GM23248 (cell line): Measurements from ENCODE around the gene PLEKHA4. TPM values are rescaled to one million over a fixed set of nuclear protein-coding genes. Genes with fewer than 3 reads are reported as not detected.
A peak's percentile ranks its signal among the peaks of the same experiment; 100 is the strongest.

Source experiments
- DNase-seq: peaks from one replicate; pipeline ENCODE4 v3.0.0-alpha.2; 2015
- H2AFZ ChIP-seq: fragments of 200-600 bp; sonication (generic); 2 replicates; pipeline ENCODE4 v1.6.1; 2016; ENCODE audit warnings: antibody characterized with exemption
- H3F3A ChIP-seq: fragments of 200-600 bp; sonication (generic); 2 replicates; pipeline ENCODE4 v1.6.1; 2016; ENCODE audit warnings: mild to moderate bottlenecking, antibody characterized with exemption, mixed run types; ENCODE audit not compliant: insufficient read depth
- H3K27ac ChIP-seq: fragments of 200-600 bp; sonication (generic); 2 replicates; pipeline ENCODE4 v1.5.1; 2016; ENCODE audit warnings: mild to moderate bottlenecking
- H3K27me3 ChIP-seq: fragments of 200-600 bp; sonication (generic); replicated peaks from 2 replicates; pipeline ENCODE4 v1.6.1; 2016; ENCODE audit warnings: mild to moderate bottlenecking; ENCODE audit not compliant: insufficient read depth
- H3K36me3 ChIP-seq: fragments of 200-600 bp; sonication (generic); 2 replicates; pipeline ENCODE4 v1.6.1; 2016; ENCODE audit warnings: low read depth, mild to moderate bottlenecking
- H3K4me1 ChIP-seq: fragments of 200-600 bp; sonication (generic); 2 replicates; pipeline ENCODE4 v1.6.1; 2016; ENCODE audit warnings: mild to moderate bottlenecking; ENCODE audit not compliant: insufficient read depth
- H3K4me2 ChIP-seq: fragments of 200-600 bp; sonication (generic); one replicate; pipeline ENCODE4 v1.6.1; 2016; ENCODE audit warnings: mild to moderate bottlenecking; ENCODE audit not compliant: unreplicated experiment
- H3K4me3 ChIP-seq: fragments of 200-600 bp; sonication (generic); 2 replicates; pipeline ENCODE4 v1.5.1; 2016; ENCODE audit warnings: mild to moderate bottlenecking
- H3K79me2 ChIP-seq: fragments of 200-600 bp; sonication (generic); 2 replicates; pipeline ENCODE4 v1.6.1; 2016; ENCODE audit warnings: mild to moderate bottlenecking; ENCODE audit not compliant: insufficient read depth
- H3K9ac ChIP-seq: fragments of 200-600 bp; sonication (generic); 2 replicates; pipeline ENCODE4 v1.6.1; 2016; ENCODE audit warnings: mild to moderate bottlenecking
- H3K9me2 ChIP-seq: fragments of 200-600 bp; sonication (generic); 2 replicates; pipeline ENCODE4 v1.6.1; 2016; ENCODE audit warnings: mixed run types, mild to moderate bottlenecking, moderate library complexity; ENCODE audit not compliant: insufficient read depth
- H3K9me3 ChIP-seq: fragments of 200-600 bp; sonication (generic); one replicate; pipeline ENCODE4 v1.6.1; 2017; ENCODE audit warnings: low read depth
- H4K20me1 ChIP-seq: fragments of 200-600 bp; sonication (generic); 2 replicates; pipeline ENCODE4 v1.6.0; 2016; ENCODE audit not compliant: insufficient read depth
- EZH2 ChIP-seq: fragments of 200-600 bp; sonication (generic); IDR thresholded peaks from 2 replicates; pipeline ENCODE4 v1.6.1; 2018; ENCODE audit warnings: antibody characterized with exemption, mild to moderate bottlenecking; ENCODE audit not compliant: insufficient read depth, poor library complexity, severe bottlenecking
- EZH2phosphoT487 ChIP-seq: fragments of 200-600 bp; sonication (generic); IDR thresholded peaks from 2 replicates; pipeline ENCODE4 v1.6.1; 2018; ENCODE audit warnings: antibody characterized with exemption, moderate library complexity, mild to moderate bottlenecking, low read depth; ENCODE audit not compliant: insufficient read depth
- WGBS, 2 experiments: methylation state at CpG; one replicate each; pipeline ENCODE4 v1.1.6; 2015 to 2017; ENCODE audit warnings: low lambda C conversion rate in 2 of 2, low coverage in 1 of 2; ENCODE audit errors: missing lambda C conversion rate in 2 of 2; 5-methylcytosine and 5-hydroxymethylcytosine counted together
- in situ Hi-C: fragments of 300-500 bp; cut with MboI; formaldehyde crosslinking; loops from 2 replicates; pipeline ENCODE4 v1.15.0; 2020
- polyA plus RNA-seq: library from polyadenylated mRNA; unstranded; fragments of >200 nt; fragmentation: Nextera tagmentation; extraction: Ambion mirVana; gene quantifications from 2 replicates; pipeline ENCODE4 v1.2.1, GENCODE V29; 2016
- total RNA-seq: library from RNA; depleted of rRNA; stranded (reverse); fragments of >200 nt; shearing (Covaris generic); gene quantifications from 2 replicates; pipeline ENCODE4 v1.2.3, GENCODE V29; 2014

The PLEKHA4 gene
- total and polyA plus RNA-seq, 2 experiments from 2014 or later, result 12.3 to 19.4 TPM

DNA sequence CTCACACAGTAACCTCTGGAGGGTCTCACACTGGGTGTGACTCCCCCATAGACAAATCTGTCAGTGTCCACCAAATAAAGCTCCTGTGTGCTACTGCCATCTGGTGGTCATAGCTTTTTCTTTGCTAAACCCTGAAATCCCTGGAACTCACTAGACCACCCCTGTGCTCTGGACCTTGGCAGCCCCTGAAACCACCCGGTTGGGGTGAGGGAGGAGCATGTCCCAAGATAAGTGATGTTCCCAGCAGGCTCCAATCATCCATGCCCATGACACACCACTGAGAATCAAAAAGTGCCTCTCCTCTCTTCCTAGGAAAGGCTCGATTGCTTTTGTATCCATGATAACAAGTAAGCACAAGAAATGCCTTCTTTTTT lies 25.6 kb downstream of the PLEKHA4 start:
- TF ChIP-seq EZH2phosphoT487 (no peak), EZH2 (no peak)
- in situ Hi-C loops, result loop anchor here (5.0 kb wide), 1 partner anchor 50 kb away; no protein-coding TSS in a partner anchor

DNA sequence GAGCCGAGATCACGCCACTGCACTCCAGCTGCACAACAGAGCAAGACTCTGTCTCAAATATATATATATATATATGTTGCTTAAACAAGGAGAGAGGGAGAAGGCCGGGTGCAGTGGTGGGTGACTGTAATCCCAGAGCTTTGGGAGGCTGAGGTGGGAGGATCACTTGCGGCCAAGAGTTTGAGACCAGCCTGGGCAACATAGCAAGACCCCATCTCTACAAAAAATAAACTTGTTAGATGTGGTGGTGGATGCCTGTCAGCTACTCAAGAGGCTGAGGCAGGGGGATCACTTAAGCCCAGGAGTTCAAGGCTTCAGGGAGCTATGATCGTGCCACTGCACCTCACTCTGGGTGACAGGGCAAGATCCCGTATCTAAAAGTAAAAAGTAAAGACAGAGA lies 26.8 kb downstream of the PLEKHA4 start:
- no peaks in the 10 kb centered on the region for H3K79me2 ChIP-seq
- no peak for DNase-seq
- no peak overlapping the region for H3K4me3 ChIP-seq
- H3K9ac ChIP-seq, result no peak overlapping the region
- H3K36me3 ChIP-seq, result peaks cover 5% of the 10 kb centered on the region; the same call in 1 of the 2 replicates
- no peak overlapping the region for H3K4me2 ChIP-seq
- no peaks in the 10 kb centered on the region for H3K27me3 ChIP-seq
- no peak overlapping the region for H3K27ac ChIP-seq
- TF ChIP-seq EZH2phosphoT487 (no peak), EZH2 (no peak)
- in situ Hi-C loops, result loop anchor here (5.0 kb wide), 1 partner anchor 49 kb away; no protein-coding TSS in a partner anchor
- H3F3A ChIP-seq, result no peaks in the 10 kb centered on the region; the same call in 1 of the 2 replicates
- H3K9me3 ChIP-seq, result no peaks in the 10 kb centered on the region
- 86 to 95% methylated on average over 6 of the region's 6 CpGs for WGBS, 2 experiments
- H3K4me1 ChIP-seq, result peaks cover 4% of the 10 kb centered on the region; the same call in 1 of the 2 replicates
- no peaks in the 10 kb centered on the region for H3K9me2 ChIP-seq
- no peaks in the 10 kb centered on the region for H4K20me1 ChIP-seq
- no peak overlapping the region for H2AFZ ChIP-seq

More for the DNA sequence above, 25.6 kb downstream of the PLEKHA4 start:
- Histone ChIP-seq H3K27me3 (no peaks in the 10 kb centered on the region), H3K4me1 (no peaks in the 10 kb centered on the region), H3K9me2 (no peaks in the 10 kb centered on the region), H3F3A (no peaks in the 10 kb centered on the region; the same call in 1 of the 2 replicates), H3K27ac (no peak overlapping the region), H3K4me2 (no peak overlapping the region), H4K20me1 (no peaks in the 10 kb centered on the region), H2AFZ (no peak overlapping the region), H3K36me3 (peaks cover 5% of the 10 kb centered on the region; the same call in 1 of the 2 replicates), H3K79me2 (no peaks in the 10 kb centered on the region), H3K4me3 (no peak overlapping the region), H3K9me3 (no peaks in the 10 kb centered on the region), H3K9ac (no peak overlapping the region)
- WGBS, 2 experiments, result 17 to 26% methylated on average over 2 of the region's 2 CpGs
- DNase-seq, result peak; percentile 63

DNA sequence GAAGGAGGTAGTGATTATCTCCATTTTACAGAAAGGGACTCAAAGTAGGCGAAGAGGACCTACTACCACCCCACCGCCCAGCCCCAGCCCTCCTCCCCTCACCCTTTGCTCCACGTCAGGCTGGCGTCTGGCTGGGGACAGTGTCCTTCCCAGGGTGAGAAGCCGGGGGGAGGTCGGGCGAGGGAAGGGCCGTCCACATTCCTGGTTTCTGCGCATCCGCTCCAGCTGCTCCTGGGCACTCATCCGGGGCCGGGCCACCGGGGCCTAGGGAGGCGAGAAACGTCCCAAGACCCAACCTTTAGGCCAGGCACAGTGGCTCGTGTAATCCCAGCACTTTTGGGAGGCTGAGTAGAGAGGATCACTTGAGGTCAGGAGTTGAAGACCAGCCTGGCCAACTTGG lies 27.4 kb downstream of the PLEKHA4 start:
- Histone ChIP-seq H2AFZ (no peak overlapping the region), H3K9ac (no peak overlapping the region), H3K4me2 (no peak overlapping the region), H4K20me1 (no peaks in the 10 kb centered on the region), H3K79me2 (no peaks in the 10 kb centered on the region), H3F3A (no peaks in the 10 kb centered on the region; the same call in 1 of the 2 replicates), H3K4me1 (peaks cover 8% of the 10 kb centered on the region), H3K9me3 (no peaks in the 10 kb centered on the region), H3K36me3 (peaks cover 5% of the 10 kb centered on the region; the same call in 1 of the 2 replicates), H3K27me3 (no peaks in the 10 kb centered on the region), H3K4me3 (no peak overlapping the region), H3K27ac (no peak overlapping the region), H3K9me2 (no peaks in the 10 kb centered on the region)
- WGBS, 2 experiments, result 91% methylated on average over 13 to 16 of the region's 16 CpGs
- DNase-seq, result no peak
- in situ Hi-C loops, result loop anchor here (5.0 kb wide), 1 partner anchor 49 kb away; no protein-coding TSS in a partner anchor
- TF ChIP-seq EZH2 (no peak), EZH2phosphoT487 (no peak)

DNA sequence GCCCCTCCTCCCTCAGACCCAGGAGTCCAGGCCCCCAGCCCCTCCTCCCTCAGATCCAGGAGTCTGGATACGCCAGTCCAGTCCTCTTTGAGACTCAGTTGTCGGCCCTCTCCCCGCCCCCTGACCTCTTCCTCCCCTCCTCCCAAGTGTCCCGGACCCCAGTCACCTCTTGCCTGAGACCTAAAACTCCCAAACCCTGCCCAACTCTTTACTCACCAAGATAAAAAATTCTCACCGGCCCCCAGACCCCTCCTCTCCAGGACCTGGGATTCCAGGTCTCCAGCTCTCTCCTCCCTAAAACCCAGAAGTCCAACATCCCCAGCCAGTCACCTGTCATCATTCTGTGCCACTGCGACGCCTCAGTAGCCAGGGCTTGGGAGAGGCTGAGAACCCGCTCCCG lies 30.7 kb downstream of the PLEKHA4 start:
- Histone ChIP-seq H2AFZ (peak overlapping the region; percentile 83), H3K4me2 (no peak overlapping the region)
- in situ Hi-C loops, result no loop called here

More for the DNA sequence above, 30.7 kb downstream of the PLEKHA4 start:
- Histone ChIP-seq H3K4me1 (peaks cover 8% of the 10 kb centered on the region), H3K27me3 (no peaks in the 10 kb centered on the region), H3K9me2 (no peaks in the 10 kb centered on the region), H3K36me3 (no peaks in the 10 kb centered on the region), H4K20me1 (no peaks in the 10 kb centered on the region), H3K27ac (no peak overlapping the region), H3K79me2 (no peaks in the 10 kb centered on the region), H3F3A (no peaks in the 10 kb centered on the region), H3K9ac (no peak overlapping the region), H3K9me3 (no peaks in the 10 kb centered on the region), H3K4me3 (no peak overlapping the region)
- no peak for DNase-seq
- TF ChIP-seq EZH2 (no peak), EZH2phosphoT487 (no peak)
- 72 to 81% methylated on average over 6 to 9 of the region's 9 CpGs for whole genome bisulfite sequencing, 2 experiments
